ENCODE measurements around the gene CH25H.

CH25H gene

GRCh38 chr10:89235073-89235798 is 28.1 kb upstream of the CH25H start:
- intact Hi-C loops (cut with DNase I), result no loop called here
- peak; percentile 26 to 93 (median 69) for DNase-seq

GRCh38 chr10:89233033-89233432 is 25.9 kb upstream of the CH25H start:
- DNase-seq, result no peak

GRCh38 chr10:89228962-89229361 is 21.8 kb upstream of the CH25H start:
- no peak for DNase-seq
- intact Hi-C loops (cut with DNase I), result no loop called here

More at GRCh38 chr10:89233033-89233432, 25.9 kb upstream of the CH25H start:
- intact Hi-C loops (cut with DNase I), result no loop called here

GRCh38 chr10:89228146-89228545 is 21.0 kb upstream of the CH25H start:
- intact Hi-C loops (cut with DNase I), result no loop called here
- no peak for DNase-seq

- no peak for DNase-seq
- intact Hi-C loops (cut with DNase I), result no loop called here
Observed at GRCh38 chr10:89226891-89227290, 19.8 kb upstream of the CH25H start.

- intact Hi-C loops (cut with DNase I), result loop anchor here (5.0 kb wide), 1 partner anchor 337 kb away; no protein-coding TSS in a partner anchor
- DNase-seq, result peak in 5 of 10 donors; percentile 46 to 93 (median 66)
Observed at GRCh38 chr10:89224739-89225443, 17.8 kb upstream of the CH25H start.

- DNase-seq, result no peak
- intact Hi-C loops (cut with DNase I), result loop anchor here (5.0 kb wide), 1 partner anchor 340 kb away; no protein-coding TSS in a partner anchor
Observed at GRCh38 chr10:89221919-89222318, 14.8 kb upstream of the CH25H start.

GRCh38 chr10:89219513-89220218 is 12.5 kb upstream of the CH25H start:
- DNase-seq, result peak; percentile 34 to 94 (median 64)
- intact Hi-C loops (cut with DNase I), result loop anchor here (2.0 to 10.0 kb wide), 3 partner anchors 31 to 485 kb away; partner anchors contain the start of genes KIF20B and LIPA

- intact Hi-C loops (cut with DNase I), result loop anchor here (1.0 to 10.0 kb wide), 3 partner anchors 188 to 487 kb away; partner anchors contain the start of gene KIF20B
- peak in 6 of 10 donors; percentile 57 to 88 (median 66) for DNase-seq
Observed at GRCh38 chr10:89217057-89217990, 10.2 kb upstream of the CH25H start.

GRCh38 chr10:89216056-89216455 is 8.9 kb upstream of the CH25H start:
- intact Hi-C loops (cut with DNase I), result loop anchor here (2.0 to 10.0 kb wide), 2 partner anchors 281 to 489 kb away; partner anchors contain the start of gene KIF20B
- no peak for DNase-seq

- DNase-seq, result no peak
- intact Hi-C loops (cut with DNase I), result loop anchor here (10.0 kb wide), 1 partner anchor 489 kb away; the partner anchor contains the start of gene KIF20B
Observed at GRCh38 chr10:89215511-89215910, 8.4 kb upstream of the CH25H start.

GRCh38 chr10:89214566-89215165 is 7.5 kb upstream of the CH25H start:
- intact Hi-C loops (cut with DNase I), result loop anchor here (10.0 kb wide), 1 partner anchor 490 kb away; the partner anchor contains the start of gene KIF20B
- DNase-seq, result no peak

- intact Hi-C loops (cut with DNase I), result loop anchor here (1.0 to 10.0 kb wide), 2 partner anchors 183 to 492 kb away; partner anchors contain the start of gene KIF20B
- no peak for DNase-seq
Observed at GRCh38 chr10:89213191-89213808, 6.2 kb upstream of the CH25H start.

- intact Hi-C loops (cut with DNase I), result loop anchor here (10.0 kb wide), 1 partner anchor 494 kb away; the partner anchor contains the start of gene KIF20B
Observed at GRCh38 chr10:89210794-89211425, 3.8 kb upstream of the CH25H start.

GRCh38 chr10:89209718-89210117 is 2.6 kb upstream of the CH25H start:
- intact Hi-C loops (cut with DNase I), result loop anchor here (10.0 kb wide), 1 partner anchor 495 kb away; the partner anchor contains the start of gene KIF20B

More at GRCh38 chr10:89210794-89211425, 3.8 kb upstream of the CH25H start:
- DNase-seq, result no peak

GRCh38 chr10:89207801-89208551 is 859 bp upstream of the CH25H start:
- intact Hi-C loops (cut with DNase I), result no loop called here
- DNase-seq, result peak in 9 of 10 donors; percentile 24 to 90 (median 39)

More at GRCh38 chr10:89209718-89210117, 2.6 kb upstream of the CH25H start:
- DNase-seq, result no peak
